GM12878 (cell line): ENCODE results near the gene YWHAG. TPM values are rescaled to one million over a fixed set of nuclear protein-coding genes. Genes with fewer than 3 reads are reported as not detected.

Experiments used
- BRCA1 ChIP-seq: IDR thresholded peaks from 2 replicates; pipeline ENCODE4 v1.6.1; 2011; ENCODE audit warnings: low read depth, low read length, improper control_type of control experiment
- EZH2 ChIP-seq: IDR thresholded peaks from 2 replicates; pipeline ENCODE4 v1.6.1; 2012; ENCODE audit warnings: low read depth, mild to moderate bottlenecking, control low read depth, inconsistent platforms, low read length, borderline replicate concordance; ENCODE audit not compliant: control insufficient read depth
- FOXK2 ChIP-seq: fragments of 450-650 bp; IDR thresholded peaks from 2 replicates; pipeline ENCODE4 v1.6.1; 2017; ENCODE audit warnings: mild to moderate bottlenecking, moderate library complexity
- LARP7 ChIP-seq: fragments of 450-650 bp; IDR thresholded peaks from 2 replicates; pipeline ENCODE4 v1.6.1; 2017; ENCODE audit warnings: mild to moderate bottlenecking
- MTA3 ChIP-seq: IDR thresholded peaks from 2 replicates; pipeline ENCODE4 v1.6.1; 2012; ENCODE audit warnings: low read length, inconsistent platforms, borderline replicate concordance
- NBN ChIP-seq: fragments of 450-650 bp; IDR thresholded peaks from 2 replicates; pipeline ENCODE4 v1.6.1; 2016
- NR2C2 ChIP-seq: IDR thresholded peaks from 2 replicates; pipeline ENCODE4 v1.6.1; 2011; ENCODE audit warnings: borderline replicate concordance, low read depth; ENCODE audit not compliant: control insufficient read depth, insufficient read length
- PML ChIP-seq: IDR thresholded peaks from 2 replicates; pipeline ENCODE4 v1.6.1; 2012; ENCODE audit warnings: low read length, inconsistent platforms
- POU2F2 ChIP-seq: IDR thresholded peaks from 3 replicates; pipeline ENCODE4 v1.6.1; 2011; ENCODE audit warnings: low read depth, mild to moderate bottlenecking, low read length, borderline replicate concordance
- RAD51 ChIP-seq: fragments of 450-650 bp; IDR thresholded peaks from 2 replicates; pipeline ENCODE4 v1.6.1; 2016; ENCODE audit warnings: moderate library complexity, mild to moderate bottlenecking, inconsistent platforms
- RELA ChIP-seq: fragments of 450-650 bp; IDR thresholded peaks from 2 replicates; pipeline ENCODE4 v1.8.0; 2014; ENCODE audit warnings: borderline replicate concordance; ENCODE audit not compliant: partially characterized antibody
- RFX5 ChIP-seq: IDR thresholded peaks from 2 replicates; pipeline ENCODE4 v1.6.1; 2011; ENCODE audit warnings: low read depth, low read length, improper control_type of control experiment
- SIX5 ChIP-seq: IDR thresholded peaks from 2 replicates; pipeline ENCODE4 v1.6.1; 2011; ENCODE audit warnings: mild to moderate bottlenecking, low read depth, low read length, moderate library complexity; ENCODE audit not compliant: severe bottlenecking
- STAT3 ChIP-seq: IDR thresholded peaks from 2 replicates; pipeline ENCODE4 v1.6.1; 2011; ENCODE audit warnings: low read depth, low read length, improper control_type of control experiment
- ZNF207 ChIP-seq: fragments of 450-650 bp; IDR thresholded peaks from 2 replicates; pipeline ENCODE4 v1.6.1; 2014; ENCODE audit warnings: antibody characterized with exemption, mild to moderate bottlenecking, borderline replicate concordance
- polyA plus RNA-seq, 11 experiments: library from polyadenylated mRNA; depleted of rRNA in 4 of 11; unstranded in 6 of 11; stranded (reverse) in 5 of 11; fragments of >200 nt; fragmentation: Nextera tagmentation in 4 of 11; fragmentation: Illumina TruSeq in 1 of 11; extraction: Ambion mirVana in 4 of 11; extraction: Trizol in 1 of 11; gene quantifications; 1 replicate in 1 of 11; 2 replicates in 10 of 11; pipeline versions ENCODE4 v1.2.1 to v1.2.3, GENCODE V29; 2011 to 2016; ENCODE audit warnings: inconsistent platforms in 2 of 11, missing spikeins in 2 of 11, low read depth in 1 of 11
- total RNA-seq, 4 experiments: library from RNA; depleted of rRNA in 3 of 4; stranded (reverse); fragments of >200 nt in 3 of 4; fragmentation: Illumina TruSeq in 1 of 4; extraction: Trizol in 1 of 4; gene quantifications; 2 replicates each; pipeline versions ENCODE4 v1.2.1 to v1.2.3, GENCODE V29; 2013 to 2021
- TF ChIP-seq, protein P1 (sequence below): fragments of 450-650 bp; conservative IDR thresholded peaks from 2 replicates; pipeline ENCODE4 v1.6.1; 2017; ENCODE audit warnings: mild to moderate bottlenecking, moderate library complexity
- TF ChIP-seq, protein P2 (sequence below): fragments of 450-650 bp; IDR thresholded peaks from 2 replicates; pipeline ENCODE4 v1.6.1; 2017; ENCODE audit warnings: low read depth, mild to moderate bottlenecking, moderate library complexity
- TF ChIP-seq, protein P3 (sequence below): fragments of 450-650 bp; IDR thresholded peaks from 2 replicates; pipeline ENCODE4 v1.6.1; 2016; ENCODE audit warnings: mild to moderate bottlenecking, moderate library complexity, borderline replicate concordance
- TF ChIP-seq, protein P4 (sequence below), 3 experiments: IDR thresholded peaks in 2 of 3; conservative IDR thresholded peaks in 1 of 3; 2 replicates each; pipeline ENCODE4 v1.5.1; 2011; ENCODE audit warnings: low read depth in 3 of 3, low read length in 3 of 3, mild to moderate bottlenecking in 3 of 3, control low read depth in 2 of 3, moderate library complexity in 2 of 3, inconsistent platforms in 1 of 3, mixed read lengths in 1 of 3; ENCODE audit not compliant: control insufficient read depth in 2 of 3, insufficient read depth in 1 of 3; ENCODE audit errors: extremely low read depth in 1 of 3

YWHAG gene
- total and polyA plus RNA-seq, 10 of the 15 experiments (the other 5 are each of a cell fraction or from before 2014, with no cell fraction given), result 20.2 to 157 (median 41.3) TPM

DNA sequence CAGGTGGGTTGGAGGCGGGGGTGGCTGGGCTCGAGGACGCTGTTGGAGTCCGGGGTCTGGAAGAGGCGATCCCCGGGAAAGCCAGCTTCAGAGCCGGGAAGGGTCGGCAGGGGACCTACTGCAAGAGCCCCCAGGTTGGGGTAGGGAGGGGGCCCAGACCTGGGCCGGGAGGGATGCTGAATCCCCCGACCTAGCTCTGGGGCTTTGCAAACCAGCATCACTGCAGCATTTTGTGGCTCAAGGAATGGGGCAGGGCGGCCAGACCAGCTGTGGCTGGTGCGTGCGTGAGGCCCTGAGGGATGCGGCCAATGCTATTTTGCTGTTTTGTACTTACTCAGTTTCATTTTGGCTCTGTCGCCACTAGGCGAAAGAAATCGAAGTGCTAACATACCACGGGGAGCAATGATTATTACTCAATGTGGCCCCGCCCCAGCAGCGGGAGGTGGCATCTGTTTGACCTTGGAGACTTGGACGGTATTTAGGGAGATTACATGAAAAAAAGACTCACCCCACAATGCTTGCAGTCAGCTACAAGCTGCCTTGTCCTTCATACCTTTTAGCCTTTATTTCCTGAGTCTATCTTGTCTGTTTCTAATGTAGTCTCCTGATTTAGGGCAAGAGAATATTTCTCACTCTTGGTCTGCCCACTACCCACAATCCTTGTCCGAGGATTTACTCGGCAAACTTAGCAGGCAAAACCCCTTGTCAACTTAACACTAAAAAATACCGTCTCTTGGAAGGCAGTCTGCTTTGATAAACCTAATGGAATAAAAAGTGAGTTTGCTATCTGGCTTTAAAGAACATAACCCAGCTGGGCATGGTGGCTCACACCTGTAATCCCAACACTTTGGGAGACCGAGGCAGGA is 40.1 kb downstream of the YWHAG start (continued):
- TF ChIP-seq, protein P1, sequence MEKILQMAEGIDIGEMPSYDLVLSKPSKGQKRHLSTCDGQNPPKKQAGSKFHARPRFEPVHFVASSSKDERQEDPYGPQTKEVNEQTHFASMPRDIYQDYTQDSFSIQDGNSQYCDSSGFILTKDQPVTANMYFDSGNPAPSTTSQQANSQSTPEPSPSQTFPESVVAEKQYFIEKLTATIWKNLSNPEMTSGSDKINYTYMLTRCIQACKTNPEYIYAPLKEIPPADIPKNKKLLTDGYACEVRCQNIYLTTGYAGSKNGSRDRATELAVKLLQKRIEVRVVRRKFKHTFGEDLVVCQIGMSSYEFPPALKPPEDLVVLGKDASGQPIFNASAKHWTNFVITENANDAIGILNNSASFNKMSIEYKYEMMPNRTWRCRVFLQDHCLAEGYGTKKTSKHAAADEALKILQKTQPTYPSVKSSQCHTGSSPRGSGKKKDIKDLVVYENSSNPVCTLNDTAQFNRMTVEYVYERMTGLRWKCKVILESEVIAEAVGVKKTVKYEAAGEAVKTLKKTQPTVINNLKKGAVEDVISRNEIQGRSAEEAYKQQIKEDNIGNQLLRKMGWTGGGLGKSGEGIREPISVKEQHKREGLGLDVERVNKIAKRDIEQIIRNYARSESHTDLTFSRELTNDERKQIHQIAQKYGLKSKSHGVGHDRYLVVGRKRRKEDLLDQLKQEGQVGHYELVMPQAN, result peak; percentile 58
- TF ChIP-seq MTA3 (peak; percentile 13; the same call in 1 of the 2 replicates), RFX5 (0 out of 2 replicates have a peak, but pooled peaks have one; percentile 35), BRCA1 (no peak), POU2F2 (peak; percentile 83; the same call in 1 of the 3 replicates), FOXK2 (no peak), EZH2 (no peak), RELA (no peak), RAD51 (0 out of 2 replicates have a peak, but pooled peaks have one; percentile 19), NBN (0 out of 2 replicates have a peak, but pooled peaks have one; percentile 51), ZNF207 (no peak), STAT3 (no peak), LARP7 (peak; percentile 48; the same call in 1 of the 2 replicates), NR2C2 (no peak), PML (0 out of 2 replicates have a peak, but pooled peaks have one; percentile 36), SIX5 (no peak)
- TF ChIP-seq, protein P2, sequence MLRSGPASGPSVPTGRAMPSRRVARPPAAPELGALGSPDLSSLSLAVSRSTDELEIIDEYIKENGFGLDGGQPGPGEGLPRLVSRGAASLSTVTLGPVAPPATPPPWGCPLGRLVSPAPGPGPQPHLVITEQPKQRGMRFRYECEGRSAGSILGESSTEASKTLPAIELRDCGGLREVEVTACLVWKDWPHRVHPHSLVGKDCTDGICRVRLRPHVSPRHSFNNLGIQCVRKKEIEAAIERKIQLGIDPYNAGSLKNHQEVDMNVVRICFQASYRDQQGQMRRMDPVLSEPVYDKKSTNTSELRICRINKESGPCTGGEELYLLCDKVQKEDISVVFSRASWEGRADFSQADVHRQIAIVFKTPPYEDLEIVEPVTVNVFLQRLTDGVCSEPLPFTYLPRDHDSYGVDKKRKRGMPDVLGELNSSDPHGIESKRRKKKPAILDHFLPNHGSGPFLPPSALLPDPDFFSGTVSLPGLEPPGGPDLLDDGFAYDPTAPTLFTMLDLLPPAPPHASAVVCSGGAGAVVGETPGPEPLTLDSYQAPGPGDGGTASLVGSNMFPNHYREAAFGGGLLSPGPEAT, result no peak
- TF ChIP-seq, protein P3, sequence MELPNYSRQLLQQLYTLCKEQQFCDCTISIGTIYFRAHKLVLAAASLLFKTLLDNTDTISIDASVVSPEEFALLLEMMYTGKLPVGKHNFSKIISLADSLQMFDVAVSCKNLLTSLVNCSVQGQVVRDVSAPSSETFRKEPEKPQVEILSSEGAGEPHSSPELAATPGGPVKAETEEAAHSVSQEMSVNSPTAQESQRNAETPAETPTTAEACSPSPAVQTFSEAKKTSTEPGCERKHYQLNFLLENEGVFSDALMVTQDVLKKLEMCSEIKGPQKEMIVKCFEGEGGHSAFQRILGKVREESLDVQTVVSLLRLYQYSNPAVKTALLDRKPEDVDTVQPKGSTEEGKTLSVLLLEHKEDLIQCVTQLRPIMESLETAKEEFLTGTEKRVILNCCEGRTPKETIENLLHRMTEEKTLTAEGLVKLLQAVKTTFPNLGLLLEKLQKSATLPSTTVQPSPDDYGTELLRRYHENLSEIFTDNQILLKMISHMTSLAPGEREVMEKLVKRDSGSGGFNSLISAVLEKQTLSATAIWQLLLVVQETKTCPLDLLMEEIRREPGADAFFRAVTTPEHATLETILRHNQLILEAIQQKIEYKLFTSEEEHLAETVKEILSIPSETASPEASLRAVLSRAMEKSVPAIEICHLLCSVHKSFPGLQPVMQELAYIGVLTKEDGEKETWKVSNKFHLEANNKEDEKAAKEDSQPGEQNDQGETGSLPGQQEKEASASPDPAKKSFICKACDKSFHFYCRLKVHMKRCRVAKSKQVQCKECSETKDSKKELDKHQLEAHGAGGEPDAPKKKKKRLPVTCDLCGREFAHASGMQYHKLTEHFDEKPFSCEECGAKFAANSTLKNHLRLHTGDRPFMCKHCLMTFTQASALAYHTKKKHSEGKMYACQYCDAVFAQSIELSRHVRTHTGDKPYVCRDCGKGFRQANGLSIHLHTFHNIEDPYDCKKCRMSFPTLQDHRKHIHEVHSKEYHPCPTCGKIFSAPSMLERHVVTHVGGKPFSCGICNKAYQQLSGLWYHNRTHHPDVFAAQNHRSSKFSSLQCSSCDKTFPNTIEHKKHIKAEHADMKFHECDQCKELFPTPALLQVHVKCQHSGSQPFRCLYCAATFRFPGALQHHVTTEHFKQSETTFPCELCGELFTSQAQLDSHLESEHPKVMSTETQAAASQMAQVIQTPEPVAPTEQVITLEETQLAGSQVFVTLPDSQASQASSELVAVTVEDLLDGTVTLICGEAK, result peak; percentile 34; the same call in 1 of the 2 replicates
- TF ChIP-seq, protein P4, sequence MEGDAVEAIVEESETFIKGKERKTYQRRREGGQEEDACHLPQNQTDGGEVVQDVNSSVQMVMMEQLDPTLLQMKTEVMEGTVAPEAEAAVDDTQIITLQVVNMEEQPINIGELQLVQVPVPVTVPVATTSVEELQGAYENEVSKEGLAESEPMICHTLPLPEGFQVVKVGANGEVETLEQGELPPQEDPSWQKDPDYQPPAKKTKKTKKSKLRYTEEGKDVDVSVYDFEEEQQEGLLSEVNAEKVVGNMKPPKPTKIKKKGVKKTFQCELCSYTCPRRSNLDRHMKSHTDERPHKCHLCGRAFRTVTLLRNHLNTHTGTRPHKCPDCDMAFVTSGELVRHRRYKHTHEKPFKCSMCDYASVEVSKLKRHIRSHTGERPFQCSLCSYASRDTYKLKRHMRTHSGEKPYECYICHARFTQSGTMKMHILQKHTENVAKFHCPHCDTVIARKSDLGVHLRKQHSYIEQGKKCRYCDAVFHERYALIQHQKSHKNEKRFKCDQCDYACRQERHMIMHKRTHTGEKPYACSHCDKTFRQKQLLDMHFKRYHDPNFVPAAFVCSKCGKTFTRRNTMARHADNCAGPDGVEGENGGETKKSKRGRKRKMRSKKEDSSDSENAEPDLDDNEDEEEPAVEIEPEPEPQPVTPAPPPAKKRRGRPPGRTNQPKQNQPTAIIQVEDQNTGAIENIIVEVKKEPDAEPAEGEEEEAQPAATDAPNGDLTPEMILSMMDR (IDR thresholded peaks at IDR 0.05 in 2 of 3, conservative IDR thresholded peaks at IDR 0.05 in 1 of 3; ENCODE audit: control insufficient read depth in 2 of 3, extremely low read depth in 1 of 3, insufficient read depth in 1 of 3, low read depth in 3 of 3, low read length in 3 of 3), result peak in 2 of 3 experiments; percentile 24 to 29; a peak in 2 of 6 replicates
